Fibroblast of villous mesenchyme (primary cell): ENCODE results near the gene RASGRF1. TPM values are rescaled to one million over a fixed set of nuclear protein-coding genes. Genes with fewer than 3 reads are reported as not detected.

ENCODE experiments used
- DNase-seq: peaks from one replicate; pipeline ENCODE4 v3.0.0-alpha.2; 2010; ENCODE audit warnings: low read depth
- H3K4me3 ChIP-seq: 2 replicates; pipeline ENCODE4 v1.5.1; 2011; ENCODE audit warnings: low read depth, mild to moderate bottlenecking, low read length
- CTCF ChIP-seq: IDR thresholded peaks from 2 replicates; pipeline ENCODE4 v1.5.1; 2012; ENCODE audit warnings: low read depth, mild to moderate bottlenecking, low read length; ENCODE audit not compliant: insufficient read depth
- total RNA-seq: library from RNA; depleted of rRNA; stranded (reverse); fragments of >200 nt; gene quantifications from 2 replicates; pipeline ENCODE4 v1.2.3, GENCODE V29; 2012

Gene RASGRF1
- total RNA-seq, 1 donor = 0.43 TPM

- no peak for TF ChIP-seq CTCF
- no peak for DNase-seq
These were observed 133.6 kb downstream of the RASGRF1 start for GRCh38 chr15:78956937-78957336.

GRCh38 chr15:78955355-78955754 is 135.2 kb downstream of the RASGRF1 start:
- DNase-seq = no peak
- H3K4me3 ChIP-seq = no peak overlapping the region
- TF ChIP-seq CTCF = no peak

More at GRCh38 chr15:78956937-78957336, 133.6 kb downstream of the RASGRF1 start:
- no peak overlapping the region for H3K4me3 ChIP-seq

- DNase-seq = no peak
- H3K4me3 ChIP-seq = no peak overlapping the region
- no peak for TF ChIP-seq CTCF
These were observed 138.7 kb downstream of the RASGRF1 start for GRCh38 chr15:78951841-78952238.

GRCh38 chr15:78950902-78951840 is 139.4 kb downstream of the RASGRF1 start:
- no peak overlapping the region for H3K4me3 ChIP-seq
- peak; percentile 46 for TF ChIP-seq CTCF
- peak; percentile 35 for DNase-seq

GRCh38 chr15:78950343-78950742 is 140.2 kb downstream of the RASGRF1 start:
- H3K4me3 ChIP-seq = no peak overlapping the region
- TF ChIP-seq CTCF = no peak
- DNase-seq = no peak

GRCh38 chr15:78949461-78949860 is 141.1 kb downstream of the RASGRF1 start:
- no peak overlapping the region for H3K4me3 ChIP-seq
- no peak for TF ChIP-seq CTCF
- no peak for DNase-seq
